Suprapubic skin (tissue), 4 donors: ENCODE data around the gene SRSF11.
"Not testable (repeated sequence)": the region's sequence is repeated elsewhere in the genome, so short reads cannot be mapped to it uniquely, and the experiment has no call there.

Experiments
- CTCF ChIP-seq, 2 donors: fragments of 200-600 bp in 1 of 2; fragments of 450-650 bp in 1 of 2; sonication (generic) in 1 of 2; IDR thresholded peaks; one replicate each; pipeline ENCODE4 v1.5.1; 2016 to 2019; ENCODE audit warnings: antibody characterized with exemption in 2 of 2, mild to moderate bottlenecking in 1 of 2, moderate library complexity in 1 of 2
- EP300 ChIP-seq: sonication (generic); formaldehyde crosslinking; IDR thresholded peaks from one replicate; pipeline ENCODE4 v1.6.1; 2017; ENCODE audit warnings: antibody characterized with exemption
- POLR2AphosphoS5 ChIP-seq, 3 donors: sonication (generic); formaldehyde crosslinking; IDR thresholded peaks; one replicate each; pipeline ENCODE4 v1.6.1; 2017; ENCODE audit warnings: antibody characterized with exemption in 3 of 3

- not testable (repeated sequence) for TF ChIP-seq CTCF (IDR thresholded peaks at IDR 0.05); POLR2AphosphoS5 (IDR thresholded peaks at IDR 0.05); EP300
Observed at GRCh38 chr1:70185181-70185580, 36.0 kb upstream of the SRSF11 start.
